ENCODE data around the gene STX1A.
"Not testable (repeated sequence)": the region's sequence is repeated elsewhere in the genome, so short reads cannot be mapped to it uniquely, and the experiment has no call there.

The STX1A gene

DNA sequence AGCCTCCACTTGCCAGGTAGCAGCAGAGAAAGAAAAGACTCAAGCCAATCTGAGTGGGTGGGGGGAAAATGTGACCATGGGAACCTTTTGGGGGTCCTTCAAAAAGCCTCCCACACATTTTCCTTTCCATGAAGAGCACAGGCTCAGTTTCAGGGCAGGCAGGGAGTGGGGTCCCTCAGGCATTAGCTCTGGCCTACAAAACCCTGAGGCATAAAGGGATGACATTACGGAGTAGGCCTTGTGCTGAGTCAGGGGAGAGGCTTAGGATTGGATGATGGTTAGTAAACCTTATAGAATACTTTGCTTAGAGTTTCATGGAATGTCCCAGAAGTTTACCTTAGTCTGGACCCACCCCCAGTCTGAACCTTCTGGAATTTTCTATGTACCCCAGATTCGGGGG lies 39.8 kb downstream of the STX1A start:
- no peaks in the 10 kb centered on the region for H3K9me3 ChIP-seq (replicated peaks in 1 of 11)
- H3K4me2 ChIP-seq = no peak overlapping the region
- TF ChIP-seq Cebpa-rat (IDR thresholded peaks at IDR 0.05) = no peak
- no peaks in the 10 kb centered on the region for H3K27me3 ChIP-seq
- peaks cover 7 to 39% (median 23%) of the 10 kb centered on the region in 11 experiments; a peak in 18 of 22 replicates for H3K36me3 ChIP-seq
- H3K4me3 ChIP-seq = no peak overlapping the region
- peaks cover 0 to 69% (median 47%) of the 10 kb centered on the region in 11 experiments; a peak in 18 of 22 replicates for H4K20me1 ChIP-seq
- peak overlapping the region in 5 of 11 experiments; percentile 0 to 49 (median 15); a peak in 5 of 22 replicates for H3K9ac ChIP-seq
- 0 out of 22 replicates have a peak overlapping the region, but pooled peaks of 1 of the 11 experiments have one; percentile 21 for H3K27ac ChIP-seq
- H3K4me1 ChIP-seq = peaks cover 29 to 39% (median 33%) of the 10 kb centered on the region in 10 experiments

DNA sequence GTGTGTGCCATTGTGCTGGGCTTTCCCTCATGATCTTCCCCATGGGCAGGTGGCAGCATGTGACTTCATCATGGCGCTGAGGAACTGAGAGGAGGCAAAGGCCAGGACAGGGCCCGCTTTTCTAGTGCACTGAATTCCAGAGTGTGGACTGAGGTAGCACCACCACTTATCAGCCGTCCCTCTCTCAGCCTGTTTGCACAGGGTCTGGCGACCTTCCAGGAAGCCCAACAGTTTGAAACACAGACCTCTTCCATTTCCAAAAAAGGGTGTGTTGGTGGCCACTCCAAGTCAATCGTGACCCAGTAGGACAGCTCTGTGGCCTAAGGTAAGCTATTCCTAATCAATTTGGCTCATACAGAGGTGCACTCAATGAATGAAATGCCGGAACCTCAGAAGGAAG lies 40.6 kb downstream of the STX1A start:
- H3K9ac ChIP-seq = no peak overlapping the region
- no peak overlapping the region for H3K4me3 ChIP-seq
- TF ChIP-seq Cebpa-rat (IDR thresholded peaks at IDR 0.05) = no peak
- H3K36me3 ChIP-seq = peaks cover 7 to 39% (median 23%) of the 10 kb centered on the region in 11 experiments; a peak in 18 of 22 replicates
- peaks cover 0 to 65% (median 45%) of the 10 kb centered on the region in 11 experiments; a peak in 18 of 22 replicates for H4K20me1 ChIP-seq
- no peak overlapping the region for H3K4me2 ChIP-seq
- peaks cover 21 to 31% (median 27%) of the 10 kb centered on the region in 10 experiments for H3K4me1 ChIP-seq
- no peak overlapping the region for H3K27ac ChIP-seq
- no peaks in the 10 kb centered on the region for H3K9me3 ChIP-seq (replicated peaks in 1 of 11)
- no peaks in the 10 kb centered on the region for H3K27me3 ChIP-seq

DNA sequence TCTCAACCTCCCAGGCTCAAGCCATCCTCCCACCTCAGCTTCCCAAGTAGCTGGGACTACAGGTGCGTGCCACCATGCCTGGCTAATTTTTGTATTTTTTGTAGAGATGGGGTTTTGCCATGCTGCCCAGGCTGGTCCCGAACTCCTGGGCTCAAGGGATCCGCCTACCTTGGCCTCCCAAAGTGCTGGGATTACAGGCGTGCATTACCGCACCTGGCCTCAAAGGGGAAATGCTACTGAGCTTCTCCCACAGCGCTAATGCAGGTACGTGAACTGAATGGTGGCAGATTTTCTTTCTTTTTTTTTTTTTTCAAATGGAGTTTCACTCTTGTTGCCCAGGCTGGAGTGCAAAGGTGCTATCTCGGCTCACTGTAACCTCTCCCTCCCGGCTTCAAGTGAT lies 43.4 kb downstream of the STX1A start:
- not testable (repeated sequence) for H3K9ac ChIP-seq
- H4K20me1 ChIP-seq = peaks cover 0 to 65% (median 40%) of the 10 kb centered on the region in 11 experiments; a peak in 18 of 22 replicates

DNA sequence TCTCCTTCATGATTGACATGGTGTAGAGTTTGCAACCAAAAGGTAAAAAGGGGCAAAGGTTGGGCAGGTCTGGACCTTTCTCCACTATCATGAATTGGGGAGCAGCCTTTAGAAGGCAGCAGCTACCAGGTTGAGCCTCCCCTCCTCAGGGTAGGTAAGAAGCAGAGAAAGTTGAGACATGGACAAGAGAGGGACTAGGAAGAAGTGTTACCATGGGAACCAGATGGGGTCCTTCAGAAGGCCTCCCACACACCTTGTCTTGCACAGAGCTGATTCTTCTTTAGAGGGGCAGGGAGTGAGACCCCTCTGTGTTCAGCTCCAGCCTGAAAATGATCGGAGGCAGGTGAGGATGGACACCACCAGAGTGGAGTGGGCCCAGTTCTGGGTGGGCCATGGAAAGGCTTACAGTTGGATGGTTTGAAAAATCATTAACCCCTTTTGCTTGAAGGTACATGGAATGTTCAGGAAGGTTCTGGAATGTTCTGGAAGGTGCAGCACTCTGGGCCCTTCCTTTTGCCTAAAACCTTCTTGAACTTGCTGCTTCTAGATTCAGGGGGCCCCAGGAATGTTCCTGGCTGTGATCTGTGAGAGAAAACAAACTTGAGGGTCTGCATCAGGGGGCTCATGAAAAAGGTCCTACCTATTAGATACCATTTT lies 44.9 kb downstream of the STX1A start:
- TF ChIP-seq Cebpa-rat (IDR thresholded peaks at IDR 0.05) = no peak
- peaks cover 7 to 23% (median 18%) of the 10 kb centered on the region in 11 experiments; a peak in 18 of 22 replicates for H3K36me3 ChIP-seq
- peaks cover 0 to 52% (median 30%) of the 10 kb centered on the region in 11 experiments; a peak in 18 of 22 replicates for H4K20me1 ChIP-seq
- H3K4me2 ChIP-seq = no peak overlapping the region
- no peaks in the 10 kb centered on the region for H3K27me3 ChIP-seq
- H3K4me1 ChIP-seq = peaks cover 0 to 7% (median 0%) of the 10 kb centered on the region in 10 experiments; a peak in 2 of 20 replicates
- no peak overlapping the region for H3K9ac ChIP-seq
- no peaks in the 10 kb centered on the region for H3K9me3 ChIP-seq (replicated peaks in 1 of 11)
- H3K4me3 ChIP-seq = no peak overlapping the region
- no peak overlapping the region for H3K27ac ChIP-seq

More for the DNA sequence above, 43.4 kb downstream of the STX1A start:
- H3K4me3 ChIP-seq; H3K27me3 ChIP-seq; H3K9me3 ChIP-seq (replicated peaks in 1 of 11); H3K4me2 ChIP-seq; H3K27ac ChIP-seq: not testable (repeated sequence)
- H3K36me3 ChIP-seq = peaks cover 7 to 36% (median 23%) of the 10 kb centered on the region in 11 experiments; a peak in 18 of 22 replicates
- peaks cover 6 to 15% (median 10%) of the 10 kb centered on the region in 10 experiments for H3K4me1 ChIP-seq

DNA sequence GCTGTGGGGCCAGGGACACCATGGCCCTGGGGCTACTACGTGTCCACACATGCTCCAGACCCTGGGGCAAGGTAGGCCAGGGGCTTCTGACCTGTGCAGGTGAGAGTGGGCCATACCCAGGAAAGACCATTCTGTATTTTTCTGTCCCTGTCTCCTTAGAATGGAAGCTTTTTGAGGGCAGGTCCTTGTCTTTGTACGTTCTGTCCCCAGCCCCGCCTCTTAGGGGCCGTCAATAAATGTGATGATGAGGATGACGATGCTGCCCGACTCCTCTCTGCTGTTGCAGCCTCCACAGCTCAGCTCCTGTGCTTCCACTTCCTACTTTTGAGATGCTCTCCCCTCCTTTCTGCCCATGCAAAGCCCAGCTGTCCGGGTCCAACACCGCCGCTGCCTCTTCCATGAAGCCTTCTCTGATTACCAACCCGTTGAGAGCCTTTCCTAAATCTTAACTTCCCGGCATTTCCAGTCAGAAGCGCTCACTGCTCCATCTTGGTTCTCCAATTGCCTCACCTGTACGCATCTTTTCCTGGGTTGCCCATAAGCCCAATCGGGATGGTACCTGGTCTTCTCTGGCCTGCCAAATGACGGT lies 47.5 kb downstream of the STX1A start:
- peaks cover 0 to 44% (median 18%) of the 10 kb centered on the region in 11 experiments; a peak in 16 of 22 replicates for H4K20me1 ChIP-seq
- no peak overlapping the region for H3K4me2 ChIP-seq
- H3K9me3 ChIP-seq (replicated peaks in 1 of 11) = no peaks in the 10 kb centered on the region
- peaks cover 0 to 3% (median 0%) of the 10 kb centered on the region in 11 experiments; a peak in 3 of 22 replicates for H3K36me3 ChIP-seq
- H3K4me3 ChIP-seq = no peak overlapping the region
- H3K4me1 ChIP-seq = peaks cover 7 to 21% (median 14%) of the 10 kb centered on the region in 10 experiments; a peak in 19 of 20 replicates
- peaks cover 0 to 13% (median 0%) of the 10 kb centered on the region in 11 experiments; a peak in 10 of 22 replicates for H3K27me3 ChIP-seq
- no peak overlapping the region for H3K27ac ChIP-seq
- TF ChIP-seq Cebpa-rat (IDR thresholded peaks at IDR 0.05) = no peak
- no peak overlapping the region for H3K9ac ChIP-seq

DNA sequence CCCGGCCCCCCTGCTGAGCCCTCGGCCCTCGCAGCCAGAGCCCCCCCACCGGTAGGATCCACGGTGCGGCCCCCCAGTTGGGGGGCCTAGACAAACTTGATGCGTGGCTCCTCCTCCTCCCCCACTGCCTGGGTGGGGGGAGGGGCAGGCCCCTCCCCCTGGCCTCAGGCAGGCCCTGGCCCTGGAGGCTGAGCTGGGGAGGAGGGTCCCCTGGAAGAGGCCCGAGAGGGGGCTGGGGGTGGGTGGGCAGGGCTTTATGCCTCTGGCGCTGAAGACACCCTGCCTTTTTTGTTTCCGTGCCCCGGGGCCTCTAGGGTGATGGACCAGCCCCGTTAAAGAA lies 48.2 kb downstream of the STX1A start:
- no peak overlapping the region for H3K27ac ChIP-seq
- no peak overlapping the region for H3K4me2 ChIP-seq
- no peak overlapping the region for H3K9ac ChIP-seq
- H3K36me3 ChIP-seq = peaks cover 0 to 3% (median 0%) of the 10 kb centered on the region in 11 experiments; a peak in 3 of 22 replicates
- peaks cover 7 to 21% (median 14%) of the 10 kb centered on the region in 10 experiments; a peak in 19 of 20 replicates for H3K4me1 ChIP-seq
- H3K9me3 ChIP-seq (replicated peaks in 1 of 11) = no peaks in the 10 kb centered on the region
- H3K4me3 ChIP-seq = no peak overlapping the region
- peaks cover 0 to 18% (median 5%) of the 10 kb centered on the region in 11 experiments; a peak in 13 of 22 replicates for H3K27me3 ChIP-seq
- peaks cover 0 to 43% (median 18%) of the 10 kb centered on the region in 11 experiments; a peak in 16 of 22 replicates for H4K20me1 ChIP-seq
- no peak for TF ChIP-seq Cebpa-rat (IDR thresholded peaks at IDR 0.05)

DNA sequence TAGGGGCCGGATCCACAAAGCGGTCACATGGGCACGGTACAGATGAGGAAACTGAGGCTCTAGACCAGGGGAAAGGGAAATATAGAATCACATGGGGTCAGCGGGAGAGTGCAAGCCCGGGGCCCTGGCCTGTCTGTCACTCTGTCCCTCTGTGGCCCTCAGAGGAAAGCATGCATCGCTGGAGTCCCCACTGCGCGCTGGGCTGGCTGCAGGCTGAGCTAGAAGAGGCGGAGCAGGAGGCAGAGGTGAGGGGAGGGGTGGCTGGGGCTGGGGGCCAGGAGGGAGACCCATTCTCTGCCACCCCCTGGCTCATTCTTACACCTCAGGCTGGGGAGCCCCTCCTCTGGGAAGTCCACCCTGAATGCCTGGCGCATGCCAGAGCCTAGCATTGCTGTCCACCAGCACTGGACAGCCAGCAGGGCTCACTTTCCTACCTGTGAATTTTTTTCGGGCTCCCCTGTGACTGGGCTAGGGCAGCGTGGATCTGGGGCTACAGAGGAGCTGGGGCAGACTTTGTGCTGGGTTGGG lies 49.5 kb downstream of the STX1A start:
- Histone ChIP-seq H3K27me3 (peaks cover 0 to 28% (median 13%) of the 10 kb centered on the region in 11 experiments; a peak in 13 of 22 replicates), H3K4me2 (0 out of 22 replicates have a peak overlapping the region, but pooled peaks of 2 of the 11 experiments have one; percentile 5 to 10), H3K36me3 (peaks cover 0 to 3% (median 0%) of the 10 kb centered on the region in 11 experiments; a peak in 3 of 22 replicates), H3K9me3 (replicated peaks in 1 of 11) (no peaks in the 10 kb centered on the region), H3K9ac (no peak overlapping the region), H3K4me1 (peaks cover 7 to 21% (median 14%) of the 10 kb centered on the region in 10 experiments; a peak in 19 of 20 replicates), H4K20me1 (peaks cover 0 to 30% (median 9%) of the 10 kb centered on the region in 11 experiments; a peak in 12 of 22 replicates), H3K4me3 (no peak overlapping the region), H3K27ac (no peak overlapping the region)
- no peak for TF ChIP-seq Cebpa-rat (IDR thresholded peaks at IDR 0.05)

DNA sequence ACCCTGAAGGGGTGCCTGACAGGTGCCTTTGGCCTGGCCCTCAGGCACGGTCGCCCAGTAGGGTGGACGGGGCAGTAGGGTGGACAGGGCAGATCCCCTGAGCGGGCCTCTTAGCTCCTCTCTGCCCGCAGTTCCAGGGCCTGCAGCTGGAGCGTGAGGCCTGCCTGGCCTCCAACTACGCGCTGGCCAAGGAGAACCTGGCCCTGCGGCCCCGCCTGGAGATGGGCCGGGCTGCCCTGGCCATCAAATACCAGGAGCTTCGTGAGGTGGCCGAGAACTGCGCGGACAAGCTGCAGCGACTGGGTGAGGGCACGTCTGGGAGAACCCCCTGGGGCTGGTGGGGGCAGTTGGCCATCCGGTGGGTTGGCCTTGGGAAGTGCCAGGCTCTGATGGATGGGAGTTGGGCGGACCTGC lies 50.2 kb downstream of the STX1A start:
- peak overlapping the region; percentile 89 to 98 (median 96); a peak in 20 of 22 replicates for H3K4me2 ChIP-seq

More for the DNA sequence above, 50.2 kb downstream of the STX1A start:
- peaks cover 7 to 21% (median 14%) of the 10 kb centered on the region in 10 experiments; a peak in 19 of 20 replicates for H3K4me1 ChIP-seq
- peak overlapping the region in 2 of 10 experiments; percentile 79 to 83; a peak in 5 of 20 replicates for H3K4me3 ChIP-seq
- H4K20me1 ChIP-seq = peaks cover 0 to 30% (median 5%) of the 10 kb centered on the region in 11 experiments; a peak in 12 of 22 replicates
- H3K9me3 ChIP-seq (replicated peaks in 1 of 11) = no peaks in the 10 kb centered on the region
- TF ChIP-seq Cebpa-rat (IDR thresholded peaks at IDR 0.05) = no peak
- H3K27me3 ChIP-seq = peaks cover 0 to 28% (median 13%) of the 10 kb centered on the region in 11 experiments; a peak in 13 of 22 replicates
- H3K27ac ChIP-seq = no peak overlapping the region
- peaks cover 0 to 3% (median 0%) of the 10 kb centered on the region in 11 experiments; a peak in 3 of 22 replicates for H3K36me3 ChIP-seq
- H3K9ac ChIP-seq = peak overlapping the region in 2 of 11 experiments; percentile 87 to 90; a peak in 4 of 22 replicates

All from BLaER1 treated with 17β-estradiol and CSF1 and Interleukin-3, amounts not matched to agents 10 nM and 100 nM (cell line).